Neural progenitor cell (in vitro differentiated cells): ENCODE results near the gene GPATCH1. TPM values are rescaled to one million over a fixed set of nuclear protein-coding genes. Genes with fewer than 3 reads are reported as not detected.

Source experiments
- DNase-seq: peaks from one replicate; pipeline ENCODE4 v3.0.0-alpha.2; 2016; ENCODE audit warnings: low spot score
- H2AFZ ChIP-seq: fragments of 200-600 bp; sonication (generic); replicated peaks from 2 replicates; pipeline ENCODE4 v1.6.1; 2016; ENCODE audit warnings: antibody characterized with exemption
- H3F3A ChIP-seq: fragments of 200-600 bp; sonication (generic); 2 replicates; pipeline ENCODE4 v1.6.1; 2016; ENCODE audit warnings: antibody characterized with exemption, low read depth
- H3K27ac ChIP-seq: fragments of 200-600 bp; sonication (generic); 2 replicates; pipeline ENCODE4 v1.5.1; 2016; ENCODE audit warnings: mild to moderate bottlenecking
- H3K27me3 ChIP-seq: fragments of 200-600 bp; sonication (generic); 2 replicates; pipeline ENCODE4 v1.6.1; 2016; ENCODE audit warnings: mild to moderate bottlenecking, moderate library complexity
- H3K36me3 ChIP-seq: fragments of 200-600 bp; sonication (generic); 2 replicates; pipeline ENCODE4 v1.5.1; 2016
- H3K4me1 ChIP-seq: fragments of 200-600 bp; sonication (generic); 2 replicates; pipeline ENCODE4 v1.6.1; 2016; ENCODE audit warnings: mixed run types
- H3K4me2 ChIP-seq: fragments of 200-600 bp; sonication (generic); 2 replicates; pipeline ENCODE4 v1.6.1; 2016
- H3K4me3 ChIP-seq: fragments of 200-600 bp; sonication (generic); 2 replicates; pipeline ENCODE4 v1.5.1; 2016
- H3K79me2 ChIP-seq: fragments of 200-600 bp; sonication (generic); 2 replicates; pipeline ENCODE4 v1.6.1; 2016; ENCODE audit warnings: low read depth
- H3K9ac ChIP-seq: fragments of 200-600 bp; sonication (generic); 2 replicates; pipeline ENCODE4 v1.6.1; 2016
- H3K9me3 ChIP-seq: fragments of 200-600 bp; sonication (generic); 2 replicates; pipeline ENCODE4 v1.5.1; 2016; ENCODE audit warnings: low read depth
- H4K20me1 ChIP-seq: fragments of 200-600 bp; sonication (generic); 2 replicates; pipeline ENCODE4 v1.6.1; 2016; ENCODE audit warnings: low read depth
- H3K27ac Mint-ChIP-seq: 3 replicates; pipeline ENCODE4 v1.8.0; 2021; ENCODE audit warnings: mixed read lengths
- H3K27me3 Mint-ChIP-seq: 2 replicates; pipeline ENCODE4 v1.8.0; 2022; ENCODE audit warnings: low read depth, mild to moderate bottlenecking, inconsistent platforms, moderate library complexity, mixed read lengths; ENCODE audit not compliant: insufficient read depth
- H3K36me3 Mint-ChIP-seq: 3 replicates; pipeline ENCODE4 v1.8.0; 2021; ENCODE audit warnings: mixed read lengths
- H3K4me1 Mint-ChIP-seq: 3 replicates; pipeline ENCODE4 v1.8.0; 2021; ENCODE audit warnings: mixed read lengths
- H3K4me3 Mint-ChIP-seq: 3 replicates; pipeline ENCODE4 v1.8.0; 2021; ENCODE audit warnings: mild to moderate bottlenecking, moderate library complexity, mixed read lengths
- H3K9me3 Mint-ChIP-seq: 3 replicates; pipeline ENCODE4 v1.8.0; 2020; ENCODE audit warnings: mixed read lengths
- CTCF ChIP-seq: fragments of 200-600 bp; sonication (generic); IDR thresholded peaks from 2 replicates; pipeline ENCODE4 v1.5.1; 2017; ENCODE audit warnings: antibody characterized with exemption, mild to moderate bottlenecking
- EZH2 ChIP-seq: fragments of 200-600 bp; sonication (generic); IDR thresholded peaks from 2 replicates; pipeline ENCODE4 v1.6.1; 2017; ENCODE audit warnings: antibody characterized with exemption, mild to moderate bottlenecking, moderate library complexity
- EZH2phosphoT487 ChIP-seq: fragments of 200-600 bp; sonication (generic); IDR thresholded peaks from 2 replicates; pipeline ENCODE4 v1.6.1; 2017; ENCODE audit warnings: antibody characterized with exemption
- total RNA-seq: library from RNA; depleted of rRNA; stranded (reverse); fragments of >200 nt; gene quantifications from 2 replicates; pipeline ENCODE4 v1.2.3, GENCODE V29; 2015; ENCODE audit warnings: low replicate concordance

Gene GPATCH1
- total RNA-seq, 1 donor from 2014 or later = 7.0 TPM

DNA sequence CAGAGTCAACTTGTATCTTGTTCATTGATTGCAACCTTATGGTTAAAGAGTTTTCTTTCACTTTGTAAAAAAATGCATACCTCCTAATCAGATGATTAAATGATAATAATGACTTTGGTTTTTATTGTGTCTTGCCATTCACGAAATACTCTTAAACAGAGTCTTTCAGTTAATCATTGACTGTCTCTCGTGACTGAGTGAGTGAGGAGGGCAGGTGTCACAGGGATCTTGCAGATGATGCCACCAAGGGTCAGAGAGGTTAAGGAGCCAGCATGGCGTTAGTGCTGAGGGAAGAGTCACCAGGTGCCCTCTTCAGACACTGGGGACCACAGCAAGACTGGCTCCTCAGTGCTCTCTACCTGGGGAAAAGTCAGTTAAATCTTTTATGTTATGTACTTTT, 8.0 kb downstream of the GPATCH1 start:
- Mint-ChIP-seq H3K4me3 (no peak overlapping the region), H3K27me3 (no peaks in the 10 kb centered on the region), H3K27ac (no peak overlapping the region), H3K4me1 (no peaks in the 10 kb centered on the region), H3K9me3 (no peaks in the 10 kb centered on the region), H3K36me3 (peaks cover 5% of the 10 kb centered on the region)
- Histone ChIP-seq H3K27me3 (no peaks in the 10 kb centered on the region), H4K20me1 (no peaks in the 10 kb centered on the region), H3F3A (no peaks in the 10 kb centered on the region), H3K4me1 (no peaks in the 10 kb centered on the region), H3K9ac (no peak overlapping the region), H3K27ac (no peak overlapping the region), H3K36me3 (no peaks in the 10 kb centered on the region), H2AFZ (no peak overlapping the region), H3K4me3 (no peak overlapping the region), H3K9me3 (no peaks in the 10 kb centered on the region), H3K4me2 (no peak overlapping the region), H3K79me2 (no peaks in the 10 kb centered on the region)
- no peak for DNase-seq
- TF ChIP-seq EZH2phosphoT487 (no peak), EZH2 (no peak), CTCF (no peak)

DNA sequence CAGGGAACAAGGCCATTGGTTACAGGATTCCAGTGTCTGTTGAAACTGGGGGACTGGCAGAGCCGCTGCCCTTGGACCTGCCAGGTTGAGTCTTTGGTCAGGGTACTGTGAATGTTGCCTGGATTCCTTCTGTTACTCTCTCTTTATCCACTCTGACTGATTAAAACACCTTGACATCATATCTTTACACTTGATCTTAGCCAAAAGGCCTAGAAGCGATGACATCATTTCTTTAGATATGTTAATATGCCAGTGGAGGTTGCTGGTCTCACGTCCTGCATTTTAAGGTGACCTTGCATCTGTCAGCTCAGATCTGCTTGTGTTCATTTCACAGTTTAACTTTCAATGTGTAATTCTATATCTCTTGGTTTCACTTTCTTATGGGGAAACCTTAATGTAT, 9.2 kb downstream of the GPATCH1 start:
- no peaks in the 10 kb centered on the region for H3K79me2 ChIP-seq
- H3K9me3 ChIP-seq = no peaks in the 10 kb centered on the region
- H3K27ac ChIP-seq = no peak overlapping the region
- TF ChIP-seq EZH2phosphoT487 = no peak
- TF ChIP-seq EZH2 = no peak
- TF ChIP-seq CTCF = no peak
- Mint-ChIP-seq H3K36me3 (peaks cover 5% of the 10 kb centered on the region), H3K4me3 (no peak overlapping the region), H3K27me3 (no peaks in the 10 kb centered on the region), H3K27ac (no peak overlapping the region), H3K9me3 (no peaks in the 10 kb centered on the region), H3K4me1 (no peaks in the 10 kb centered on the region)
- H3K27me3 ChIP-seq = no peaks in the 10 kb centered on the region
- no peak overlapping the region for H3K9ac ChIP-seq
- no peak overlapping the region for H3K4me2 ChIP-seq
- H3K4me1 ChIP-seq = no peaks in the 10 kb centered on the region
- no peak overlapping the region for H3K4me3 ChIP-seq
- no peaks in the 10 kb centered on the region for H3K36me3 ChIP-seq
- no peak overlapping the region for H2AFZ ChIP-seq
- no peak for DNase-seq
- H4K20me1 ChIP-seq = no peaks in the 10 kb centered on the region
- H3F3A ChIP-seq = no peaks in the 10 kb centered on the region

GRCh38 chr19:33093420-33094210, 12.6 kb downstream of the GPATCH1 start:
- Mint-ChIP-seq H3K4me3 (no peak overlapping the region), H3K9me3 (no peaks in the 10 kb centered on the region), H3K27ac (no peak overlapping the region), H3K36me3 (peaks cover 18% of the 10 kb centered on the region), H3K27me3 (no peaks in the 10 kb centered on the region), H3K4me1 (no peaks in the 10 kb centered on the region)
- H3K27me3 ChIP-seq = no peaks in the 10 kb centered on the region
- DNase-seq = no peak
- no peaks in the 10 kb centered on the region for H3K4me1 ChIP-seq
- no peak overlapping the region for H3K4me2 ChIP-seq
- H3K27ac ChIP-seq = no peak overlapping the region
- H3K4me3 ChIP-seq = no peak overlapping the region
- TF ChIP-seq EZH2 (no peak), EZH2phosphoT487 (no peak), CTCF (no peak)
- no peak overlapping the region for H2AFZ ChIP-seq
- H3K36me3 ChIP-seq = no peaks in the 10 kb centered on the region
- no peaks in the 10 kb centered on the region for H3K79me2 ChIP-seq
- H3K9ac ChIP-seq = no peak overlapping the region
- no peaks in the 10 kb centered on the region for H3F3A ChIP-seq
- no peaks in the 10 kb centered on the region for H3K9me3 ChIP-seq
- no peaks in the 10 kb centered on the region for H4K20me1 ChIP-seq
